Measurements from ENCODE around the gene TRIM25.

DNA sequence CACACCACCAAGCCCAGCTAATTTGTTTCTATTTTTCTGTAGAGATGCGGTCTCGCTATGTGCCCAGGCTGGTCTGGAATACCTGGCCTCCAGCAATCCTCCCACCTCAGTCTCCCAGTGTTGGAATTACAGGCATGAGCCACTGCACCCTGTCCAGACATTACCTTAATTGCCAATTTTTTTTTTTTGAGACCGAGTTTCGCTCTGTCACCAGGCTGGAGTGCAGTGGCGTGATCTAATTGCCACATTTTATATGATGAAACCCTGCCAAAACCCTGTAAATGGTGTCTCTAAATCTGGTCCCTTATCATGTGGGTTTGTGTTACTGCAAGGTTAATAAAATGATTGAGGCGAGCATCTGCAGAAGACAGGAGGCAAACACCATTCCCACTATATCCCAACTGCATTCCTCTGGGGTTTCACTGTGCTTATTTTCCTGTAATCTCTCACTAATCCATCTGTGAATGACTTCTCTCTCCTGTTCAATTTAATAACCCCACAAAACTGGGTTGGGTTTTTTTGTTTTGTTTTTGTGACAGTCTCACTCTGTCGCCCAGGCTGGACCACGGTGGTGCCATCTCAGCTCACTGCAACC lies 19.4 kb upstream of the TRIM25 start:
- TF ChIP-seq, protein P1, sequence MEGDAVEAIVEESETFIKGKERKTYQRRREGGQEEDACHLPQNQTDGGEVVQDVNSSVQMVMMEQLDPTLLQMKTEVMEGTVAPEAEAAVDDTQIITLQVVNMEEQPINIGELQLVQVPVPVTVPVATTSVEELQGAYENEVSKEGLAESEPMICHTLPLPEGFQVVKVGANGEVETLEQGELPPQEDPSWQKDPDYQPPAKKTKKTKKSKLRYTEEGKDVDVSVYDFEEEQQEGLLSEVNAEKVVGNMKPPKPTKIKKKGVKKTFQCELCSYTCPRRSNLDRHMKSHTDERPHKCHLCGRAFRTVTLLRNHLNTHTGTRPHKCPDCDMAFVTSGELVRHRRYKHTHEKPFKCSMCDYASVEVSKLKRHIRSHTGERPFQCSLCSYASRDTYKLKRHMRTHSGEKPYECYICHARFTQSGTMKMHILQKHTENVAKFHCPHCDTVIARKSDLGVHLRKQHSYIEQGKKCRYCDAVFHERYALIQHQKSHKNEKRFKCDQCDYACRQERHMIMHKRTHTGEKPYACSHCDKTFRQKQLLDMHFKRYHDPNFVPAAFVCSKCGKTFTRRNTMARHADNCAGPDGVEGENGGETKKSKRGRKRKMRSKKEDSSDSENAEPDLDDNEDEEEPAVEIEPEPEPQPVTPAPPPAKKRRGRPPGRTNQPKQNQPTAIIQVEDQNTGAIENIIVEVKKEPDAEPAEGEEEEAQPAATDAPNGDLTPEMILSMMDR (IDR thresholded peaks at IDR 0.05; ENCODE audit: insufficient read depth, low read depth, low read length), result no peak
- no peak for TF ChIP-seq EZH2 (IDR thresholded peaks at IDR 0.05; ENCODE audit: insufficient read depth, low read length)

All from astrocyte (in vitro differentiated cells and primary cell).